ENCODE results near the gene RGS5.

DNA sequence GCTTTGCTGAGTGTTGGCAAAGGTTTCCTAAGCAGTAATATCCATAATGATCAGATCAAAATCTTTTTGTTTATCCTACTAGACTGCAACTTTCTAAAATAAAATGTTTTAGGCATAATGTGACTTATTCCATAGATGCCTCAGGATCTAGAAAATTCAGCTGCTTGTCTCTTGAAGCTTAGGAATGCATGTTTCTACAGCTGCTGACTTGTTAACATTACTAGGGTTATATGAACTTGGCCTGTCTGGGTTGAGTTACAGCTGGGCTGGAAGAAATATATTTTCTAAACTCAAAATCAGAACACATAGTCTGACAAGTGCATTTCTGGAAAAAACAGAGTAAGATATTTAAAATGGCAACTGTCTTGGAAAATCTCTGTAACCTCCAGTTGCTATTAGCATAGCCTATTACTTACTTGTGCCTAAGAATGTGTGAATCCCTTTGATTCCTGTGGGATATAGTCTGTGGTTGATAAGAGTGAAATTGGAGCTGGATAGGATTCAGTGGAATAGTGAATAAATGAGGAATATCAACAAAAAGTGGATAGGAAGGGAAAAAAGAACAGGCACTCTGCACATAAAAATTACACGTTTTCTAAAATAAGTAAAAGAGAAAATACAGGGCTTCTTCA lies 72.4 kb downstream of the RGS5 start:
- TF ChIP-seq CTCF (IDR thresholded peaks at IDR 0.05; ENCODE audit: low read depth, low read length), result no peak
- TF ChIP-seq EZH2phosphoT487 (IDR thresholded peaks at IDR 0.05; ENCODE audit: low read depth), result no peak
